B cell (primary cell): ENCODE results near the gene TMEM132A.

Experiments
- CTCF ChIP-seq: fragments of 200-600 bp; IDR thresholded peaks from one replicate; pipeline ENCODE4 v1.8.0; 2022; ENCODE audit warnings: antibody characterized with exemption, mild to moderate bottlenecking
- EZH2 ChIP-seq: IDR thresholded peaks from 2 replicates; pipeline ENCODE4 v1.6.1; 2012; ENCODE audit warnings: borderline replicate concordance, low read depth, mild to moderate bottlenecking, moderate library complexity, low read length; ENCODE audit not compliant: insufficient read depth, poor library complexity, severe bottlenecking

GRCh38 chr11:60971520-60971919, 47.3 kb downstream of the TMEM132A start, which contains the start of gene CD6:
- TF ChIP-seq CTCF (no peak), EZH2 (no peak)
